G401.6 (cell line): ENCODE measurements around the gene NFATC1.

Source experiments
- FAIRE-seq: peaks from 2 replicates; lab custom pipeline; 2012; peaks lifted over from hg19 to GRCh38; lab: Jason Lieb, UNC

The NFATC1 gene

GRCh38 chr18:79441420-79441819 is 45.7 kb downstream of the NFATC1 start:
- FAIRE-seq: no peak

GRCh38 chr18:79442508-79443221 is 46.9 kb downstream of the NFATC1 start:
- FAIRE-seq: no peak

GRCh38 chr18:79445221-79445620 is 49.5 kb downstream of the NFATC1 start:
- FAIRE-seq: no peak

DNA sequence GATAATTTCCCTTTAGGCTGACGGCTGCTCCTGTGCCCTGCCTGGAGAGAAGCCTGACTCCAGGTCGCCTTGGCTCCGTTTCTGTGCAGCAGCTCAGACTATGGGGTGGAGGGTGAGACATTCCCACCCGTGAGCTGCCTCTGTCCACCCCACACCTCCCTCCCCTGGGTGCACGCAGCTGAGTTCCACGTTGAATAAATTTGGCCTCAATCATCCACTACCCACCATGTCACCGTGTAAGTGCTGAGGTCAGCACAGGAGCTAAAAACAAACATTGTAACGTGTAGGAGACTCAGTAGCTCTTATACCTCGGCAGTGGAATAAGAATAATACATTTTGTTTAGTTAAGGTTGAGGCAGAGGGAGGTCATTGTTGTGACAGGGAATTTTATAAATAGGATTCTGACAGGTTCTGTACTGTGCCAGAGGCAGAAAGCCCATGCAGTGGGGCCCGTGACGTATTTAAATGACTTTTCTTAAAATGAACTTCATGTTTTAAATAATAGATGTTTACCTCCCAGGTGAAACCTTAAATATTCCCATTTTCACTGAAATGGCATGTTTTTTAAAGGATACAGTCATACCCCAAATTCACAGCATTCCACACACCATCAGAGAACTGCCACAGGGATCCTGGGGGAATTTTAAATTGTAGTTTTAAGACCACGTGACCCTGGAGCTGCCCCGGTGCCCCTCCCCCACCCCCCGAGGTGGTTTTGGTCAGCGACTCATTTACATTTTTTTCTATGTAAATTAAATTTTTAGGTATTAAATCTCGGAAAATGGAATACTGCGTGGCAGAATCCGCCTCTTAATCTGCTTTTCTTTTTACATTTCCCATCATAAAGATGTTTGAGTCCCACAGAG is 50.2 kb downstream of the NFATC1 start:
- FAIRE-seq: no peak

- no peak for FAIRE-seq
Observed at GRCh38 chr18:79446931-79447330, 51.2 kb downstream of the NFATC1 start.

DNA sequence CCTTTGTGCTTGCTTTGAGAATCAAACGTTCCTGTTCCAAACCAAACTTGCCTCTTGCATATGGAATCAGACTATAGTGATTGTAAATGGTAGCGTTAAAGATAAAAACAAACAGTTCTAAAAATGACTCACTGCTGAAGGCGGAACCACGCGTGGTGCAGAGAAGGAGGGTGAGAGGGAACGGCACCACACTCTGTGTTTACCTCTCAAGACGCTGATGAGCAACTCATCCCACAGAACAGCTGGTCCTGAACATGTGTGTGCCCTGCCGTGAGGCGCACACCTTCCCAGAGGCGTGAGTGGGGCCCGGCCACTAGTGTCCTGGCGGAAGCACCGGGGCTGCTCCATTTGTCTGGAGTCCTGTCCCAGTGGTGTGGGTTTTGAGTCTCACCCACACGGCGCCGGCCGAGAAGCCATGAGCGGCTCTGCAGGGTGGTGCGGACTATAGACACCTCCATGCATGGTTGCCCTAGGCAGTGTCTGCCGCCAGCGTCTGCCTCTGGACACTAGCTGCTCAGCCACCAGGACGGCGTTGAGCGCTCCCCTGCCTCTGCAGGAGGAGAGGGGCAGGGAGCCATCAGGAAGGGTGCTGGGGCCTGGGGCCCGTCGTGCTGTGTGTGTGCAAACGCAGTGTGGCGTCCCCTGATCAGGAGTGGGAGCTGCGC is 52.1 kb downstream of the NFATC1 start:
- no peak for FAIRE-seq

DNA sequence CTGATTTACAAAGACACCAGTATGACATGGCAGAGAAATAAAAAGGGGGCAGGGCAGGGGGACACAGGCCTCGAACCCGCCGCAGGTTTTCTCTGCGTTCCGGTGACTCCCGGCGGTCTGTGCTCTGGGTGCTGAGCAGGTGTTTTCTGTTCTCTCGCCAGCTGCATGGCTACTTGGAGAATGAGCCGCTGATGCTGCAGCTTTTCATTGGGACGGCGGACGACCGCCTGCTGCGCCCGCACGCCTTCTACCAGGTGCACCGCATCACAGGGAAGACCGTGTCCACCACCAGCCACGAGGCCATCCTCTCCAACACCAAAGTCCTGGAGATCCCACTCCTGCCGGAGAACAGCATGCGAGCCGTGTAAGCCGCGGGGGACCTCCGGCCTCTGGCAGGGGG is 52.9 kb downstream of the NFATC1 start:
- no peak for FAIRE-seq

- no peak for FAIRE-seq
Observed at GRCh38 chr18:79449551-79450288, 54.0 kb downstream of the NFATC1 start.

DNA sequence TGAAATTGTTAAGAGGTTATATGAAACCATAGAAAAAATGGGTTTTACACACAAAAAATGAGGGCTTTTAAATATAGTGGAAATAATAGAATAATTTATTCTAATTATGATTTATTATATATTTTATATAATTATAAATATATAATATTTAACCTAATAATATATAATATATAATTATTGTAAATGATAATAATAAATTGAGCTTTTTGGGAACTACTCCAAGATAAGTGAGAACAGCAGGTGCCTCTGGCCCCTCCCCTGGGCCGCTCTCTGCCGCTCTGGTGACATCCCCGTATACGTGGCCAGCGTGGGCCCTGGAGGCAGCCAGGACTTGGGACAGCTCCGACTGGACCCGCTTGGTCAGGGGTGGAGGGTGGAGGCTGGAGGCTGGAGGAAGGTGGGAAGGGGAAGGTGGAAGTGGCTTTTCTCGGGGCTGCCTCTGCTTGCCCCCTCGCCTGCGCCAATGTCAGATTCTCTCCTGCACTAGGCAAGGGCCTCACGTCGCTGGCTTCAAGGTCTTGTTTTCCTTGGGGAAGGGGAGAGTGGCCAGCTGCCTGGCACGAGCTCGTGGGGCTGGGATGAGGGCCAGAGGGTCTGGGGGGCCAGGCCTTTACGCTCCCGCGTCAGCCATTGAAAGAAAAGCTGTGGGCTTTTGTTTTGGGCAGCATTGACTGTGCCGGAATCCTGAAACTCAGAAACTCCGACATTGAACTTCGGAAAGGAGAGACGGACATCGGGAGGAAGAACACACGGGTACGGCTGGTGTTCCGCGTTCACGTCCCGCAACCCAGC is 54.8 kb downstream of the NFATC1 start:
- FAIRE-seq: peak; percentile 41

DNA sequence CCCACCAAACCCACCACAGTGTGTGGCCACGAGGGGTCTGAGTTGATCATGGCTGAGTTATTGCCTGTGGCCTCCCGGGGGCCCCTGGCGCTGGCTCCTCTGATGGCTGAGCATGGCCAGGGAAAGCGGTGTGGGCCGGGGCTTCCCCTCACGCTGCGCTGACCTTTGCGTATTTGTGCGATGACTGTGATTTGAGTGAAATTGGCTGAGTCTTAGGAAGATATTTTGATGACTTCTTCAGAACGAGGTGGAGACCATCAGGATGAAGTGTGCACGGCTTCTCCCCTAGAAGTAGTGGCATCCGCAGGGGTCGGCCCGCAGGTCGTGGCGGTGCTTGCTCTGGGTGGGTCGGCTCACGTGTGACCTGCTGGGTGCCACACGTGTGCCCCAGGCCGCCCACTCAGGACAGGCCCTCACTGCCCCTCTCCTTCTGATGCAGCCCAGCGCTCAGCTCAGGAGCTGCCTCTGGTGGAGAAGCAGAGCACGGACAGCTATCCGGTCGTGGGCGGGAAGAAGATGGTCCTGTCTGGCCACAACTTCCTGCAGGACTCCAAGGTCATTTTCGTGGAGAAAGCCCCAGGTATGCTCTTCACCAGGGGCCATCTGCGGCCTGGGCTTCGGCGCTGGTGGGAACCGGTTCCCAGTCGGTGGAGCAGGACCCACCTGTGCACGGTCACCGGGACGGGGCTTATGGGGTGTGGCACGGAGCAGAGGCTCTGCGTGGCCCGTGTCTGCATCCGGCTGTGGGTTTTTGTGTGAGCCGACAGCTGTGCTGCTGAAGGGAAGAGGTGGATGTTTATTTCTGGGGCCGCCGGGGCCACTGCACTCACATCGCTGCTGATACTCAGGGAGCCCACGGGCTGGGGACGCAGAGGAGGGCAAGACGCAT is 55.8 kb downstream of the NFATC1 start:
- FAIRE-seq: no peak

DNA sequence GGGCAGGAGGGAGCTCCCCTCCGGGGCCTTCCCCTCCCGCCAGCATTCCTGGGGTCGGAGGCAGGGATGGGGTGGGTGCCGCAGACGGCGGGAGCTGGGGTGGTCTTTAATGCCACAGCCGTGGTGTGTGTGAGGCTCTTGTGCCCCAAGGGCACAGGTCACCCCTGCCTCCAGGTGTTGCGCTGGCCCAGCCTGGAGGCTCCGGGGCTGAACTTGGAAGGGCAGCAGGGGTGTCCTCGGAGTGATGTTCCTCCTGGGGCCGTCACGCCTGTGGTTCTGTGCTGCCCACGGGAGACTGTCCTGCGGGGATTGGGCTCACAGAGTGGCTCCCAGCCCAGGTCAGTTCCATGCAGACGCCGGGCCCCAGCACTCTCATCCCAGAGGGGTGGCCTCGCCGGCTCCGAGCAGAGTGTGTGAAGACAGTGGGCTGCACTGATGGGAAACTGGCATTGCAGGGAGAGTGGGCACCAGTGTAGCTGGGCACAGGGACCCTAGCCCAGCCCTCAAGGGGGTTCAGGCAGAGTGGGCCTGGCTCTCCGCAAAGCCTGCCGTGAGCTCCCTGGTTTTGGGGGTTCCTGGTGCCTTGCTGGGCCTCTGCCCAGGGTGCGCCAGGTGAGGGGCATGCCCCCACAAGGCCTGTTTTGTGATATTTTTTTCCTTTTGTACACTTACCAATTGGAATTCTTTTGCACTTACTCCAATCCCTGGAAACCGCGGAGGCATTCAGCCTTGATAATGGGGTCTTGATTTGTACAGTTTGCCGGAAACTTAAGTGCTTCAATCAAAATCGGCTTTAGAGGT is 56.7 kb downstream of the NFATC1 start:
- no peak for FAIRE-seq

- FAIRE-seq: no peak
Observed at GRCh38 chr18:79452991-79453645, 57.4 kb downstream of the NFATC1 start.

GRCh38 chr18:79453816-79454735 is 58.3 kb downstream of the NFATC1 start:
- FAIRE-seq: no peak

DNA sequence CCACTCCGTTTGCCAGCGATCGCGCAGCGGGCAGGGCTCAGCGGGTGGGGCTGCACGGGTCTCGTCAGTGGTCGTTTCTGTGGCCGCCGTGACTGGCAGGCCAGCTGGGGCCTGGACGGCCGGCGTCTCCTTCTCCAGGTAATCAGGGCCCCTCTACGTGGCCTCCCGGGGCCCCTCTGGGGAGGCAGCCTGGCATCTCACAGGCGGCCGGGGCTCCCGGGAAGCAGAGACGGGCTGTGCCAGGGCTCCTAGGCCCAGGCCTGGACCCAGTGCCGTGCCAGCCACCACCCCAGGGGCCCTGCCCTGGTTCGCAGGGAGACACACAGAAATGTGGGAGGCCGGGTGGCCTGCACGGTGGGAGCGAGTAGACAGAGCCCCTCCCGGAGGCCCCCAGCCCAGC is 59.5 kb downstream of the NFATC1 start:
- FAIRE-seq: no peak

DNA sequence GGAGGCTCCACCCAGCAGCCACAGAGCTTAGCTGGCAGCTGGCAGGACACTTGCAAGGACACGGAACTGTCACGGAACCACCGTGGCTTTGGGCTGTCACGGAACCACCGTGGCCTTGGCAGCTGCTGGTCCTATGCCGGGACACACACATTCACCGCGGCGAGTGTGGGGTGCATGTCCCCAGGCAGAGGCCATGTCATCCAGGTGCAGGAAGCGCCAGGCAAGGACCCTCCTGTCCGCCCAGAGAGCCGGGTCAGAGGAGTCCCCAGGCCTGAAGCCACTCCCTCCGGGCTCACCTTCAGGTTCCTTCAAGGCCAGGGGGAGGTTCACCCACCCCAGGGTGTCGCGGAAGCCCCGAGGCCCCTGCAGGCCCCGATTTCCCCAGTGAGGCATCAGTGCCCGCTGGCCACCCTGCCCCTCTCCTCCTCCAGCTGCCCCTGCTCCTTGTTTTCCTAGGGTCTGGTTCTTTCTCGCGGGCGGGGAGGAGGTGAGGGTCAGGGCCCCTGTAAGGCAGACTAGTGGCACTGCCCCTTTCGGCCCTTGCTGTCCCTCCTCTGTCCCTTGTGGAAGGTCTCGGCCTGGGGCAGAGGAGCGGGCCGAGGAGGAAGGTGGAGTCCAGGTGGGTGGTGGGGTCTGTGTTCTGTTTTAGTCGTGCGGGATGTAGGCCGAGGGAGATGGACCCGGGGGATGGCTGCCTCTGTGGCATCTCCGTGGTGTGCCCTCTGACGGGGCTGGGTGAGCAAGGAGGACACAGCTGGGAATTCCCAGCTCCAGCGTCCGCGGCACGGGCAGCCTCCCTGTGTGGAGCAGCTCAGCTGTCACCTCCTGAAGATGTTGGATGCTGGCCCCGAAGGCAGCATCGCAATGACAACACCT is 60.6 kb downstream of the NFATC1 start:
- no peak for FAIRE-seq

- no peak for FAIRE-seq
Observed at GRCh38 chr18:79457239-79457638, 61.5 kb downstream of the NFATC1 start.

GRCh38 chr18:79457652-79458051 is 61.9 kb downstream of the NFATC1 start:
- FAIRE-seq: no peak
